Measurements from ENCODE around the gene KTI12.
A peak's percentile ranks its signal among the peaks of the same experiment; 100 is the strongest.
"Not testable (repeated sequence)": the region's sequence is repeated elsewhere in the genome, so short reads cannot be mapped to it uniquely, and the experiment has no call there.

The KTI12 gene

DNA sequence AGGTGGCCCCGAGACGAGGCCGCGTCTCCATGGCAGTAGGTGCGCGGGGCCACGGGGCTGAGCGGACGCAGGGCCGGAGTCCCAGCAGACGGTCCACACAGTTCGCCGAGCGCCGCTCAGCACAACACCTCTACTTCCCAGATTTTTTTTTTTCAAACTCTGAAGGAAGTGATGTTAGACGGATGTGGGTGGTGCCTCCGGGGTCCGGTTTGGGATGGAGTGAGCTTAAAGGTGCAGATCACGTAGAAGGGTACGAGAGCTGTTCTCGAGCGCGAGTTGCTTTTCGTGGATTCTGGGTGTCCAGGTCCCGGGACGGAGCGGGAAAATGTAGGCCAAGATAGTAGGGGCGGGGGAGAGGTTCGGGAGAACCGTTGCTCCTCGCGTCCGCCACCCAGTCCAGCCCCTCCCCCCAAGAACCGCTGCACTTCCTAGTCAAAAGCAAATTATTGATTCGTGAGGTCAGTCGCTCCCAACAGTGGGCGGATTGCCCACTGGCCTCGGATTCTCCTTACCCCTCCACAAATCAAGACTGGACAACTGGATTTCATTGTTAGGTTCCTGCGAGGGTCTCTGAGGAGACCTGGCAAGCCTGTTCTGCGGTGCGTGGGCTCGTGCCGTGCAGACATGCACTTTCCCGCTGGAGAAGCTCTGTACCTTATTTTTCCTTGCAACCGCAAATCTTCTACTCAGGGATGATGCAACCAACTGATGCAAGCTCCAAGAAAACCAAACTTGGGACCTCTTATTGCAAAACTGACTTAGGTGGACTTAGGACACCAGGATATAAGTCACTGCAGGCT lies 21.7 kb upstream of the KTI12 start, which contains the start of gene TXNDC12:
TXNDC12 (minus strand) TSS at position 126 of the 800 bp plus-strand sequence; CDS start at position 31, 95 bp downstream.
- peak; percentile 72 for DNase-seq (ENCODE audit: low read depth)
- TF ChIP-seq CTCF (IDR thresholded peaks at IDR 0.05; ENCODE audit: low read depth, low read length, missing control alignments): no peak
- H3K4me3 ChIP-seq (ENCODE audit: low read depth, low read length): peak within 1 kb of the TSS; percentile 85

- peak overlapping the region; percentile 85 for H3K4me3 ChIP-seq (ENCODE audit: low read depth, low read length)
- no peak for TF ChIP-seq CTCF (IDR thresholded peaks at IDR 0.05; ENCODE audit: low read depth, low read length, missing control alignments)
- no peak for DNase-seq (ENCODE audit: low read depth)
Observed at GRCh38 chr1:52054496-52055065, 21.0 kb upstream of the KTI12 start.

DNA sequence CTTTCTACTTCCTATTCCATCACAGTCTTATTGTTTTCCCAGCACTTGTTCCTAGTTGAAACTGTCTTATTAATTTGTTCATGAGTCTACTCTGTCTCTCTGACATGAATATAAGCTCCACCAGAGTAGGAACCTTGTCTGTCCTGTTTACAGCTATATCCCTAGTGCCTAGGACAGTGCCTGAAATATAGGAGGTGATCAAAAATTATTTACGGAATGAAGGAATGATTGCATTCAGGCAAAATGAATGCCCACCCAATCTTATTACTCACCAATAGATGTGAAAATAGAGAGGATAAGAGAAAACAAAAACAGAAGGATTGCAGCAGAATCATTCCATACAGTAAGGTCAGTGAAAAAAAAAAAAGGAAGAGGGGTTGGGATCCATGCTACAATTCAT lies 20.3 kb upstream of the KTI12 start:
- peak overlapping the region; percentile 85 for H3K4me3 ChIP-seq (ENCODE audit: low read depth, low read length)
- no peak for TF ChIP-seq CTCF (IDR thresholded peaks at IDR 0.05; ENCODE audit: low read depth, low read length, missing control alignments)
- no peak for DNase-seq (ENCODE audit: low read depth)

DNA sequence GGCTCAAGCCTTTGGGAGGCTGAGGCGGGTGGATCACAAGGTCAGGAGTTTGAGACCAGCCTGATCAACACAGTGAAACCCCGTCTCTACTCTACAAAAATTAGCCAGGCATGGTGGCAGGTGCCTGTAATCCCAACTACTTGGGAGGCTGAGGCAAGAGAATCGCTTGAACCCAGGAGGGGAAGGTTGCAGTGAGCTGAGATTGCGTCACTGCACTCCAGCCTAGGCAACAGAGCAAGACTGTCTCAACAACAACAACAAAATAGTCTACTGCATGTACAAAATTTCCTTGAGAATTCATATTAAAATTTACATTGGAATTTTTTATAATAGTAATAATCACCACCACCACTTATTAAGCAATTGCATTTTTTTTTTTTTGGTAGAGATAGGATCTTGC lies 15.7 kb upstream of the KTI12 start:
- DNase-seq (ENCODE audit: low read depth): not testable (repeated sequence)

DNA sequence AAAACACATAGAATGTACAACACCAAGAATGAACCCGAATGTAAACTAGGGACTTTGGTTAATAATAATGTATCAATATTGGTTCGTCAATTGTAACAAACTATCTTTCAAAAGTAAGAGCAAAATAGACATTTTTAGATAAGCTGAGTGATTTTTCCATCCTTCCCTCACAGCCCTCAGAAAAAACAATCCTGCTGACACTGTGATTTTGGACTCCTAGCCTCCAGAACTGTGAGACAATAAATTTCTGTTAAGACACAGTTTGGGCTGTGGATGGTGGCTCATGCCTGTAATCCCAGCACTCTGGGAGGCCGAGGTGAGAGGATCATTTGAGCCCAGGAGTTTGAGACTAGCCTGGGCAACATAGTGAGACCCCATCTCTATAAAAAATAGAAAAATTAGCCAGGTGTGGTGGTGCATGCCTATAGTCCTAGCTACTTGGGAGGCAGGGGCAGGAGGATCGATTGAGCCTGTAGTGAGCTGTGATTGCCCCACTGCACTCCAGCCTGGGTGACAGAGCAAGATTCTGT lies 12.1 kb upstream of the KTI12 start:
- not testable (repeated sequence) for DNase-seq (ENCODE audit: low read depth); H3K4me3 ChIP-seq (ENCODE audit: low read depth, low read length)

More for the DNA sequence above, 15.7 kb upstream of the KTI12 start:
- H3K4me3 ChIP-seq (ENCODE audit: low read depth, low read length): not testable (repeated sequence)

DNA sequence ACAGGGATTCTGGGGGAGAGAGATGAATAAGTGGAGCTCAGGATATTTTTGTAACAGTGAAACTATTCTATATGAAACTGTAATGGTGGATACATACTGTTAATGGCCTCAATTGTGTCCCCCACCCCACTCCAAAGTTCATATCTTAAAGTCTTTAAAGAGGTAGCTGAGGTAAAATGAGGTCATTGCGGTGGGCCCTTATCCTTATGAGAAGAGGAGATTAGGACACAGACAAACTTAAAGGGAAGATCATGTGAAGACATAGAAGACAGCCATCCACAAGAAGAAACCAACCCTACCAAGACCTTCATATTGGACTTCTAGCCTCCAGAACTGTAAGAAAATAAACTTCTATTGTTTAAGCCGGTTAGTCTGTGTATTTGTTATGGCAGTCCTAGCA lies 11.6 kb upstream of the KTI12 start:
- DNase-seq (ENCODE audit: low read depth): no peak
- no peak overlapping the region for H3K4me3 ChIP-seq (ENCODE audit: low read depth, low read length)
- no peak for TF ChIP-seq CTCF (IDR thresholded peaks at IDR 0.05; ENCODE audit: low read depth, low read length, missing control alignments)

DNA sequence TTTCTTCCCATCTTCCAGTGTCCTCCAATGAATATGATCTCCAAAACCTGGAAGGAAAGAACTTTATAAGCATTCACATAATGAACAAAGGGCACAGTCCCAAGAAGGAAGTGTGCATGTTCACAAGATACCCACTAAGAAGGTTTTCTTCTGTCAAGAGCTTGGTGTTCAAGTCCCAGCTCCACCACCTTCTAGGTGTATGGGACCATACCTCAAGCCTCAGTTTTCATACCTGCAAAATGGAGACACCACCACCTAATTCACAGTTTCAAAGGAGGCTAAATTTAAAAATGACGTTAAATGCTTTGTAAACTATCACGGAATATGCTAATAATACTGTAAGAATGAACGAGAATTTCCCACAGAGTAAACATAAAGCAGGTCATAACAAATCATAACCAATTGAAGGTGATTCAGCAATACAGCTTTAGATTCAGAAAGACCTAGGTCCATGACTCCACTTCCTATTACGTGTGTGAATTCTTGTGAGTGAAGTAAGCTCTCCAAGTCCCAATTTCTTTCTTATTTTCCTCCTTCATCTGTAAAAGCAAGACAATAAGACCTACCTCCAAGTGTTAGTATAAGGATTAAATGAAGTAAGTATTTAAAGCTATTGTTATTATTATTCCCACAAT lies 8.1 kb upstream of the KTI12 start:
- no peak for TF ChIP-seq CTCF (IDR thresholded peaks at IDR 0.05; ENCODE audit: low read depth, low read length, missing control alignments)
- H3K4me3 ChIP-seq (ENCODE audit: low read depth, low read length): no peak overlapping the region
- no peak for DNase-seq (ENCODE audit: low read depth)

Measured in GM12864 (cell line).